Immature natural killer cell (primary cell): Measurements from ENCODE around the gene AIG1. TPM values are rescaled to one million over a fixed set of nuclear protein-coding genes. Genes with fewer than 3 reads are reported as not detected.

Experiments used
- DNase-seq, 3 donors: peaks; one replicate each; pipeline ENCODE4 v3.0.0; 2022; ENCODE audit warnings: mixed read lengths in 1 of 3
- H3K27ac Mint-ChIP-seq, 6 donors: one replicate each; pipeline ENCODE4 v1.8.0; 2020; ENCODE audit warnings: mixed read lengths in 6 of 6, mild to moderate bottlenecking in 5 of 6, inconsistent platforms in 4 of 6, moderate library complexity in 3 of 6
- H3K27me3 Mint-ChIP-seq, 3 donors: one replicate each; pipeline ENCODE4 v1.8.0; 2020 to 2021; ENCODE audit warnings: low read depth in 3 of 3, mild to moderate bottlenecking in 3 of 3, mixed read lengths in 3 of 3, moderate library complexity in 3 of 3, inconsistent platforms in 1 of 3
- H3K36me3 Mint-ChIP-seq, 3 donors: one replicate each; pipeline ENCODE4 v1.8.0; 2020; ENCODE audit warnings: mixed read lengths in 3 of 3, inconsistent platforms in 2 of 3, mild to moderate bottlenecking in 2 of 3
- H3K4me1 Mint-ChIP-seq, 2 donors: one replicate each; pipeline ENCODE4 v1.8.0; 2020; ENCODE audit warnings: inconsistent platforms in 2 of 2, mild to moderate bottlenecking in 2 of 2, mixed read lengths in 2 of 2, moderate library complexity in 1 of 2
- H3K4me3 Mint-ChIP-seq, 5 donors: one replicate each; pipeline ENCODE4 v1.8.0; 2020; ENCODE audit warnings: mild to moderate bottlenecking in 5 of 5, mixed read lengths in 5 of 5, inconsistent platforms in 3 of 5, moderate library complexity in 3 of 5
- H3K9me3 Mint-ChIP-seq, 6 donors: one replicate each; pipeline ENCODE4 v1.8.0; 2020; ENCODE audit warnings: mild to moderate bottlenecking in 6 of 6, mixed read lengths in 6 of 6, inconsistent platforms in 4 of 6, moderate library complexity in 3 of 6
- polyA plus RNA-seq, 3 donors: library from polyadenylated mRNA; unstranded; fragments of 300-500 nt; fragmentation: Illumina TruSeq; gene quantifications; one replicate each; pipeline ENCODE4 v1.2.3, GENCODE V29; 2021

The AIG1 gene
- polyA plus RNA-seq, 3 donors from 2014 or later = 4.6 to 17.8 (median 12.3) TPM

- H3K36me3 Mint-ChIP-seq = peaks cover 33 to 41% (median 36%) of the 10 kb centered on the region in 3 donors
- peaks cover 2 to 3% (median 3%) of the 10 kb centered on the region in 3 donors for H3K27me3 Mint-ChIP-seq
- no peaks in the 10 kb centered on the region for H3K4me1 Mint-ChIP-seq
- peaks cover 9 to 35% (median 15%) of the 10 kb centered on the region in 6 donors for H3K9me3 Mint-ChIP-seq
- DNase-seq = no peak
- H3K27ac Mint-ChIP-seq = no peak overlapping the region
- no peak overlapping the region for H3K4me3 Mint-ChIP-seq
Observed at GRCh38 chr6:143176090-143177021, 115.7 kb downstream of the AIG1 start.

- no peak for DNase-seq
- H3K27ac Mint-ChIP-seq = no peak overlapping the region
- H3K9me3 Mint-ChIP-seq = peaks cover 9 to 35% (median 15%) of the 10 kb centered on the region in 6 donors
- H3K36me3 Mint-ChIP-seq = peaks cover 32 to 34% (median 33%) of the 10 kb centered on the region in 3 donors
- H3K4me3 Mint-ChIP-seq = no peak overlapping the region
- H3K4me1 Mint-ChIP-seq = no peaks in the 10 kb centered on the region
- peaks cover 0 to 3% (median 2%) of the 10 kb centered on the region in 3 donors for H3K27me3 Mint-ChIP-seq
Observed at GRCh38 chr6:143177706-143178105, 117.0 kb downstream of the AIG1 start.

- Mint-ChIP-seq H3K27me3 (peaks cover 1 to 3% (median 2%) of the 10 kb centered on the region in 3 donors), H3K36me3 (peaks cover 25 to 31% (median 29%) of the 10 kb centered on the region in 3 donors), H3K4me1 (no peaks in the 10 kb centered on the region), H3K9me3 (peaks cover 9 to 28% (median 12%) of the 10 kb centered on the region in 6 donors), H3K27ac (no peak overlapping the region), H3K4me3 (no peak overlapping the region)
- no peak for DNase-seq
Observed at GRCh38 chr6:143179096-143179495, 118.4 kb downstream of the AIG1 start.

DNA sequence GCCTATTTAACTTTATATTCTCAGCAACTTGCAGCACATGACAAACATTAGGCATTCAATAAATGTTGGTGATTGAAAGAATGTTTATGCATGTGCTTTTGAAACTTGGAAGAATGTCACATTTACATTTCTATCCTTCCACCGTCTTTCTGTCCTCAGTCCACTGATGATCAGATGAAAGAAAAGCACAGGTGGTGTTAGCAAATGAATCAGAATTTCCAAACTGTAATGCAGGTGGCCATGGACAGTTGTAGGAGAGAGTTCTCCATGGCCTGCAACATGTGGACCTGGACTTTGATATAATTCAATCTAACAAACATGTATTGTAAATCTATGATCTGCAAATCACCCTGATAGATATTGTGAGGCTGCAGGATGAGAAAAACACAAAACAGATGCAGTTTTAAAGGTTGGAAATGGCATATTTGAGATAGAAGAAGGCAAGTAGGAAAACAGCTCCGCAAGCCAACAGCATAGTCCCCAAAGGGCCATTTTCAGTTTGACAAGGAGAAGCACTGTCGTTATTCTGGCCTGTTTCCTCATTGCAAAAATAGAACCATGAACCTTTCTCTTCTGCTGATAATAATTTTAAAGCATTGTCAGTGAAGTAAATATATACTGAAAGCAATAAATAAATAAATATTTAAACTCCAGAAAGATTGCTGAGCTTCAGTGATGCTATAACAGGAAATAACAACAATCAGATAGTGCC is 119.4 kb downstream of the AIG1 start:
- Mint-ChIP-seq H3K36me3 (peaks cover 23 to 25% (median 25%) of the 10 kb centered on the region in 3 donors), H3K4me1 (no peaks in the 10 kb centered on the region), H3K27me3 (peaks cover 1 to 3% (median 2%) of the 10 kb centered on the region in 3 donors), H3K4me3 (no peak overlapping the region), H3K9me3 (peaks cover 3 to 20% (median 12%) of the 10 kb centered on the region in 6 donors), H3K27ac (no peak overlapping the region)
- DNase-seq = no peak

GRCh38 chr6:143180826-143181225 is 120.1 kb downstream of the AIG1 start:
- Mint-ChIP-seq H3K27me3 (peaks cover under 1 to 2% (median 1%) of the 10 kb centered on the region in 3 donors), H3K36me3 (peaks cover 15 to 25% (median 17%) of the 10 kb centered on the region in 3 donors), H3K4me3 (no peak overlapping the region), H3K27ac (no peak overlapping the region), H3K9me3 (peaks cover 2 to 12% (median 8%) of the 10 kb centered on the region in 6 donors), H3K4me1 (no peaks in the 10 kb centered on the region)
- DNase-seq = no peak

DNA sequence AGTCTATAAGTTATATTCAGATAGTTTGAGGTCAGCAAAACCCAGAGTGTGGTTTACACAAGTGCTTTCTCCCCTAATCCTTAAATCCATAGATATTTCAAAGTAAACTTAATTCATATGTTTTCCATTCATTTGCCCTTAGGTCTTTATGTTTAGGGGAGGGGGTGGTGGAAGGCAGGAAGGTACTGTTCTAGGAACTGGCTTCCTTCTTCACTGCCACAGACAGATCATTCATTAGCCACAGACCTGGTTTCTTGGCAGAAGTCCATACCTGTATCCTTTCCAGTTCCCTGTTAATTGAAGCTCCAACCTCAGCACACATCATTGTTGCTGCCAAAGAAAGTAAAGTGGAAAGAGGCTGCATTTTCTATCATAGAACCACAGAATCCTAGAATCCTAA is 123.0 kb downstream of the AIG1 start:
- Mint-ChIP-seq H3K36me3 (peaks cover 0 to 10% (median 6%) of the 10 kb centered on the region in 3 donors), H3K27ac (no peak overlapping the region), H3K4me3 (no peak overlapping the region), H3K4me1 (no peaks in the 10 kb centered on the region), H3K9me3 (no peaks in the 10 kb centered on the region), H3K27me3 (peaks cover 0 to 1% (median 0%) of the 10 kb centered on the region in 3 donors)
- no peak for DNase-seq

- no peak overlapping the region for H3K27ac Mint-ChIP-seq
- H3K4me3 Mint-ChIP-seq = no peak overlapping the region
Observed at GRCh38 chr6:143185288-143185687, 124.6 kb downstream of the AIG1 start.

DNA sequence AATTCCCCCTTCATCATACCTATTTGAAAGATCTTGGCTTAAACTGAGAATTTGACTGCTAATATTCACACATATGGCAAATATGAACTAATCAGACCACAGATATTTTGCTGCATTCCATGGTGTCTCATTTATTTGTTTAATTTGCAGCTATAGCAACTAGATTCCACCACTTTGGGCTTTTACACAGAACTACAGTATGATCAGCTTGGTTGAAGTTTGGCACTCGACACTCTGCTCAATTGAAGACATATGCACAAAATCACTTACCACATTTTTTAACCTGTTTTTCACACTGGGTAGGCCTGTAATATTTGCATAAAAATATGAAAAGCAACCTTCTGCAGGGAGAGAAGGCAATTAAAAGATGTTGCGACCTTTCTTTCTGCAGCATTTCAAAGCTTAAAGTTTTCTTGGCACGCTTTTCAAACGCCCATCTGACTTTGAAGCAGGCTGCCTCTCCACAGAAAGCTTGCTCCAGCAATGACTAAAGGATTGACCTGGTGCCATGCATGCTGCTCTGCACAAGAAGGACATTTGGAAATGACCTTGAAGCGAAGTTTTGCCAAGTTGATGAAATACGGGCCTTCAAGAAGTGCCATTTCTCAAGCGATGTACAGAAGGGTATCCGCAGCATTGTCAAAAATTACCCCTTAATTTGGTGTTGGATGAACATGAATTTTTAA is 126.7 kb downstream of the AIG1 start:
- H3K9me3 Mint-ChIP-seq = no peaks in the 10 kb centered on the region
- H3K36me3 Mint-ChIP-seq = peaks cover 0 to 6% (median 5%) of the 10 kb centered on the region in 3 donors
- H3K27ac Mint-ChIP-seq = no peak overlapping the region
- DNase-seq = no peak
- H3K4me3 Mint-ChIP-seq = no peak overlapping the region
- peaks cover 0 to 1% (median 0%) of the 10 kb centered on the region in 3 donors for H3K27me3 Mint-ChIP-seq
- H3K4me1 Mint-ChIP-seq = no peaks in the 10 kb centered on the region

More at GRCh38 chr6:143185288-143185687, 124.6 kb downstream of the AIG1 start:
- no peaks in the 10 kb centered on the region for H3K4me1 Mint-ChIP-seq
- H3K9me3 Mint-ChIP-seq = no peaks in the 10 kb centered on the region
- peaks cover 0 to 1% (median 0%) of the 10 kb centered on the region in 3 donors for H3K27me3 Mint-ChIP-seq
- peaks cover 0 to 10% (median 5%) of the 10 kb centered on the region in 3 donors for H3K36me3 Mint-ChIP-seq
- no peak for DNase-seq

- Mint-ChIP-seq H3K4me3 (no peak overlapping the region), H3K36me3 (peaks cover 0 to 6% (median 5%) of the 10 kb centered on the region in 3 donors)
- DNase-seq = no peak
Observed at GRCh38 chr6:143188292-143188691, 127.6 kb downstream of the AIG1 start.

GRCh38 chr6:143191361-143191760 is 130.7 kb downstream of the AIG1 start:
- peaks cover 0 to 5% (median 3%) of the 10 kb centered on the region in 3 donors for H3K27me3 Mint-ChIP-seq
- H3K27ac Mint-ChIP-seq = no peak overlapping the region
- no peak for DNase-seq
- H3K4me3 Mint-ChIP-seq = no peak overlapping the region
- H3K9me3 Mint-ChIP-seq = no peaks in the 10 kb centered on the region
- no peaks in the 10 kb centered on the region for H3K4me1 Mint-ChIP-seq
- peaks cover 0 to 3% (median 0%) of the 10 kb centered on the region in 3 donors for H3K36me3 Mint-ChIP-seq

More at GRCh38 chr6:143188292-143188691, 127.6 kb downstream of the AIG1 start:
- H3K27me3 Mint-ChIP-seq = no peaks in the 10 kb centered on the region
- no peaks in the 10 kb centered on the region for H3K4me1 Mint-ChIP-seq
- H3K27ac Mint-ChIP-seq = no peak overlapping the region
- no peaks in the 10 kb centered on the region for H3K9me3 Mint-ChIP-seq

DNA sequence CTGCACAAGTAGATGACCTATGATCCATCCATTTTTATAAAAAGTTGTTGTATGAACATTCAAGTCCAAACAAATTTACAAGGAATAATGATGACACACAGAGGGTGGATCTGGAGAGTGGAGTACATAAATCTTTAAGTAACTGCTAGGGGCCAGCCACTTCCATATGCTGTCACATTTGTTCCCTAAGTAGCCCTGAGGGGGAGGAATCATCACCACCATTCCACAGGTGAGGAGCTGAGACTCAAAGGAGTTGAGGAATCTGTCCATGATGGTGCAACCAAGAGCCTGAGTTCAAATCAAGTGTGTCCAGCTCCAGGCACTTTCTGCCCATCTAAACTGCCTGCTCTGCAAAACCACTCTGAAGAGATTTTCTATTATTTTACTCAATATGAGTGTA is 132.1 kb downstream of the AIG1 start:
- Mint-ChIP-seq H3K4me1 (no peaks in the 10 kb centered on the region), H3K9me3 (no peaks in the 10 kb centered on the region), H3K4me3 (no peak overlapping the region), H3K27ac (no peak overlapping the region), H3K36me3 (peaks cover 0 to 3% (median 0%) of the 10 kb centered on the region in 3 donors), H3K27me3 (peaks cover 0 to 7% (median 3%) of the 10 kb centered on the region in 3 donors)
- DNase-seq = no peak

DNA sequence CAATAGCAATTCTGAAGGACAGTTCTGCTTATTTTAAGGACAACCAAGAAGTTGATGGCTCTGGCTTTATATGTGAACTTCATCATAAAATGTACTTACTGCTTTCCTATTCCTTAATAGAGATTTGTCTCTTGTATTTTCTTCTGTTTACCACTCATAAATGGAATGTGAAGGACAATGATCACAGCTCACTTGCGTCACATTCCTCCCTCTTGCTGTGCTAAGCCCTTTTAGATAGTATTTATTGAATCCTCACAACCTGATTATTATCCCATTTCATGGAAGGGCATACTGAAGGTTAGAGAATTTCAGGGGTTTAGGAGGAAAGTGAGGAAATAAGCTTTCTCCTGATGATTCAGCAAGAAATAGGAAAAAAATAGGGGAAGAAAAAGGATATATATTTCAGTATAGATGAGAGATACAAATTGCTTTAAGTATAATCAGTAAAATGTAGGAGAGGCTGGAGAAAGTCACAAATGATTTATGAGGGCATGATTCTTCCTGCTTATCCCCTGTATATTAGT is 132.9 kb downstream of the AIG1 start:
- H3K4me3 Mint-ChIP-seq = no peak overlapping the region
- no peaks in the 10 kb centered on the region for H3K4me1 Mint-ChIP-seq
- no peaks in the 10 kb centered on the region for H3K9me3 Mint-ChIP-seq
- peaks cover 0 to 3% (median 0%) of the 10 kb centered on the region in 3 donors for H3K36me3 Mint-ChIP-seq
- no peak for DNase-seq
- H3K27me3 Mint-ChIP-seq = peaks cover 0 to 7% (median 3%) of the 10 kb centered on the region in 3 donors
- no peak overlapping the region for H3K27ac Mint-ChIP-seq

DNA sequence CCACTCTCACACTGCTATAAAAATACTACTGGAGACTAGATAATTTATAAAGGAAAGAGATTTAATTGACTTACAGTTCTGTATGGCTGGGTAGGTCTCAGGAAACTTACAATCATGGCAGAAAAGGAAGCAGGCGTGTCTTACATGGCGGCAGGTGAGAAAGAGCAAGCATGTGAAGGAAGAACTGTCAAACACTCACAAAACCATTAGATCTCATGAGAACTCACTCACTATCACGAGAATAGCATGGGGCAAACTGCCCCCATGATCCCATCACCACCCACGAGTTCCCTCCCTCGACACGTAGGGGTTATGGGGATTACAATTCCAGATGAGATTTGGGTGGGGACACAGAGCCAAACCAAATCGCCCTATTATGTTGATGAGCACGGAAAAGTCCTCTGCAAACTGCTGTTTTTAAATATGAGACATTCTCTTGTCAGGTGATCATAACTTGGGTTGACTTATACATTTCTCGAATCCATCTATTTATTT is 133.5 kb downstream of the AIG1 start:
- Mint-ChIP-seq H3K36me3 (peaks cover 0 to 3% (median 0%) of the 10 kb centered on the region in 3 donors), H3K27me3 (peaks cover 0 to 7% (median 3%) of the 10 kb centered on the region in 3 donors), H3K4me3 (no peak overlapping the region), H3K9me3 (no peaks in the 10 kb centered on the region), H3K27ac (no peak overlapping the region), H3K4me1 (no peaks in the 10 kb centered on the region)
- no peak for DNase-seq
